Stimulated activated CD4-positive, alpha-beta T cell treated with anti-CD3 and anti-CD28 coated beads, Interleukin-12 subunit alpha, Interleukin-12 subunit beta, amount 100 ng/mL, for 24 hours (primary cell): ENCODE data around the gene HOGA1.
A peak's percentile ranks its signal among the peaks of the same experiment; 100 is the strongest.
"Not testable (repeated sequence)": the region's sequence is repeated elsewhere in the genome, so short reads cannot be mapped to it uniquely, and the experiment has no call there.

ENCODE experiments used
- DNase-seq, 2 experiments: peaks; one replicate each; pipeline ENCODE4 v3.0.0-alpha.2; 2020; ENCODE audit warnings: low read depth in 2 of 2

The HOGA1 gene

GRCh38 chr10:97608991-97609561 is 24.9 kb downstream of the HOGA1 start:
- no peak for DNase-seq

- no peak for DNase-seq
These were observed 27.3 kb downstream of the HOGA1 start for GRCh38 chr10:97611473-97611872.

GRCh38 chr10:97612386-97612785 is 28.2 kb downstream of the HOGA1 start:
- no peak for DNase-seq

- DNase-seq: no peak
These were observed 34.1 kb downstream of the HOGA1 start for GRCh38 chr10:97618285-97618684.

GRCh38 chr10:97618733-97619132 is 34.5 kb downstream of the HOGA1 start:
- no peak for DNase-seq

- DNase-seq: no peak
These were observed 39.1 kb downstream of the HOGA1 start for GRCh38 chr10:97623277-97623676.

- DNase-seq: no peak
These were observed 43.5 kb downstream of the HOGA1 start for GRCh38 chr10:97627731-97628130.

GRCh38 chr10:97628228-97628627 is 44.0 kb downstream of the HOGA1 start:
- no peak for DNase-seq

GRCh38 chr10:97629289-97629688 is 45.1 kb downstream of the HOGA1 start:
- DNase-seq: no peak

GRCh38 chr10:97631098-97631497 is 46.9 kb downstream of the HOGA1 start:
- no peak for DNase-seq

GRCh38 chr10:97632949-97633884 is 49.0 kb downstream of the HOGA1 start, which contains the start of gene MORN4:
MORN4 (minus strand) TSS chr10:97633500; CDS start chr10:97619653, 13,847 bp downstream.
- peak; percentile 83 to 88 for DNase-seq

- peak in 1 of 2 experiments; percentile 2 for DNase-seq
These were observed 49.7 kb downstream of the HOGA1 start for GRCh38 chr10:97633921-97634320.

- no peak for DNase-seq
These were observed 51.4 kb downstream of the HOGA1 start for GRCh38 chr10:97635577-97635976.

- not testable (repeated sequence) for DNase-seq
These were observed 54.9 kb downstream of the HOGA1 start for GRCh38 chr10:97639090-97639489.

- DNase-seq: peak; percentile 99
These were observed 56.1 kb downstream of the HOGA1 start, which contains the start of gene PI4K2A for GRCh38 chr10:97640174-97640867. PI4K2A (plus strand) TSS chr10:97640671; CDS start chr10:97640743, 72 bp downstream.

- DNase-seq: peak in 1 of 2 experiments; percentile 13
These were observed 57.0 kb downstream of the HOGA1 start for GRCh38 chr10:97640868-97641811.

GRCh38 chr10:97642471-97643159 is 58.4 kb downstream of the HOGA1 start:
- not testable (repeated sequence) for DNase-seq

- DNase-seq: no peak
These were observed 59.3 kb downstream of the HOGA1 start for GRCh38 chr10:97643441-97643985.

- DNase-seq: no peak
These were observed 60.7 kb downstream of the HOGA1 start for GRCh38 chr10:97644936-97645335.

GRCh38 chr10:97647556-97647955 is 63.4 kb downstream of the HOGA1 start:
- DNase-seq: no peak
